Measurements from ENCODE around the gene EFTUD2.

Gene EFTUD2

DNA sequence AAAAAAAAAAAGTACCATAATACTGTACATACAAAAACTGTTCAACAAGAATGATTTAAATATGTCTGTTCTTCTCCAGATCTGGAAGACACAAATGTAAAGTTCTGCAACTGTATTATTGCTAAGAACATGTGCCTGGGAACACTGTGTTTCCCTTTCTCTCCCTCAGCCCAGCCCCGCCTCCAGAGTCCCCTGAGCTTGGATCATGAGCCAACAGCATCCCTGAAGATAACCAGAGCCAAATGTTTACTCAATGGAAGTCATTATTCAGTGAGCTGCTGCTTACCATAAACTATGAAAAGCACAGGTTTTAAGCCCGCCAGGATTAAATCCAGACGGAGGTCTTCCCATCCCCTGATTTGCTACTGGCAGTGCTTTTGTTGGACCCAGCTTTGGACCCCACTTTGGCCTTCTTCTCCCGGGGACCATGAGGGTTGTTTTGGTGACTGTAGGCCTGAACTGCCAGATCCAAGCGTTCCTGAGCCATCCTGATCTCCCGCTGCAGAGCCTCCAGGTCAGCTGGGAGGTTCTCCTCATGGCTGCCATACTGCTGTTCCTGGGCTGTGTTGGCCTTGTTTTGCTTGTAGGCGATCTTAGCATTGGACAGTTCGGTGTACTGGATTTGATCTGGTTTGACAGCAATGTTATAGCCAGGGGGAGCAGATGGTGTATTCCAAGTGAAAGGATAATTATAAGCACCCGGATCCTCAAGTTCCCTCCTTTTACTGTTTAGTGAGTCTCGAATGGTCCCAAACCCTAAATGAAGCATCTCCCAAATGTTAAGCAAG is 94.7 kb downstream of the EFTUD2 start:
- DNase-seq: no peak

DNA sequence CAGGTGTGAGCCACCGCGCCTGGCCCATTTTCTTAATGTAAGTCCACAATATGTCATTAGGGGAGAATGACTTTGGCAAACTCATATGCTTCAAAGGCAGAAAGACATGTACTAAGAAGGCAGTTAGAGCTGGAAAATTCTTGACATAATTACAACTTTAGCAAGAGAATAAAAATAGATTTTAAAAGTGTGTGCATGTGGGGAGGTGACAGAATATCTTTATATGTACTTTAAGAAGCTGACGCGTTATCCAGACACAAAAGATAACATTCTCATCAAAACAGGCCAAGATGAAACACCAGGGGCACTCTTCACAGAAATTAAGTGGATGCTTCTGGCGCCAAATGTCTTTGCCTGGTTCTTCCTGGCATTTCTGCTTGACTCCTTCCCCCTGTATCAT is 97.4 kb downstream of the EFTUD2 start:
- DNase-seq: no peak

All from NCI-H526 treated with DMSO at 0.1 percent for 48 hours (cell line).